GM19035 (cell line): ENCODE results near the gene FLYWCH1.
"Not testable (repeated sequence)": the region's sequence is repeated elsewhere in the genome, so short reads cannot be mapped to it uniquely, and the experiment has no call there.

Source experiments
- ATAC-seq: cut with Tn5 transposase; IDR thresholded peaks from one replicate; pipeline ENCODE4 v1.9.1; 2021; ENCODE audit not compliant: unreplicated experiment

Gene FLYWCH1

GRCh38 chr16:2899564-2900072 lies 12.1 kb upstream of the FLYWCH1 start:
- ATAC-seq: no peak

DNA sequence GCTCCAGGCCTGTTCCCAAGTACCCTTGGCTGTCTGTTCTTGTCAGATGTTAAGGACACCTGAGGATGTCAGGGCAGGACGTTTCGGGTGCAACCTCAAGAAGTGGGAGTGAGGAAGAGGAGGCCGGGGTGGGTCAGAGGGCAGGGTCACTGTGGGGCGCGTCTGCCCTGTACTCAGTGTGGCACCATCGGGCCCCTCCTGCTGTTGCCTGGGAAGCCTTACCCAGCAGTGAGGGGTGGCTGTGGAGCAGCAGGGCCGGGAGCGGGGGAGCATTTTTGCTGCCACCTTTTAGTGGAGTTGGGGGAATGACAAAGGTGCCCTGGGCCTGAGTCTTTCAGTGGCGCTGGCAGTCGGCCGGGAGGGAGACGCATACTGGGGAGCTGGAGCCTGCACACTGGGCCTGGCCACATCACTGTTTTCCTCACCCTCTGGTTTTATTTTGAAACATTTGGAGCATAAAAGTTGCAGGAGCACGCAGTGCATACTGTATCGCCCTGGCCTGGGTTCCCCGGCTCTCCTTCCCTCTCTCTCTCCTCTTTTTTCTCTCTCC lies 11.1 kb upstream of the FLYWCH1 start:
- ATAC-seq: no peak

- ATAC-seq: no peak
Measured at GRCh38 chr16:2902337-2903130, 9.2 kb upstream of the FLYWCH1 start.

GRCh38 chr16:2904100-2904921 lies 7.4 kb upstream of the FLYWCH1 start:
- peak; percentile 42 for ATAC-seq

DNA sequence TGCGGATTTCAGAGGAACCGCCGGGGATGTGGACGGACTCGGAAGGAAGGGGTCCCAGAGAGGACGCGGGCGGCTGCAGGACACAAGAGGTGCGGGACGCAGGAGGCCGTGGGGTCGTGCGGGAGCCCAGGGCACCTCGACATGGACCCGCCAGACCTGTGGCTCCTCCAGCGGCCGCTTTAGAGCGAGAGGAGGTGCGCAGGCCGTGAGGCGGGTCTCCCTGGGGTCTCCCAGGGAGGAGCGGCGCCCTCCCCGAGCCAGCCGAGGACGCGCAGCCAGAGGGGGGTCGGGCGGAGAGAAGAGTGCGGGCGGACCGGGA lies 6.8 kb upstream of the FLYWCH1 start:
- ATAC-seq: no peak

GRCh38 chr16:2905241-2905987 lies 6.3 kb upstream of the FLYWCH1 start:
- ATAC-seq: peak; percentile 68

- ATAC-seq: no peak
Measured at GRCh38 chr16:2905988-2906387, 5.7 kb upstream of the FLYWCH1 start.

GRCh38 chr16:2907084-2907753 lies 4.5 kb upstream of the FLYWCH1 start:
- not testable (repeated sequence) for ATAC-seq

DNA sequence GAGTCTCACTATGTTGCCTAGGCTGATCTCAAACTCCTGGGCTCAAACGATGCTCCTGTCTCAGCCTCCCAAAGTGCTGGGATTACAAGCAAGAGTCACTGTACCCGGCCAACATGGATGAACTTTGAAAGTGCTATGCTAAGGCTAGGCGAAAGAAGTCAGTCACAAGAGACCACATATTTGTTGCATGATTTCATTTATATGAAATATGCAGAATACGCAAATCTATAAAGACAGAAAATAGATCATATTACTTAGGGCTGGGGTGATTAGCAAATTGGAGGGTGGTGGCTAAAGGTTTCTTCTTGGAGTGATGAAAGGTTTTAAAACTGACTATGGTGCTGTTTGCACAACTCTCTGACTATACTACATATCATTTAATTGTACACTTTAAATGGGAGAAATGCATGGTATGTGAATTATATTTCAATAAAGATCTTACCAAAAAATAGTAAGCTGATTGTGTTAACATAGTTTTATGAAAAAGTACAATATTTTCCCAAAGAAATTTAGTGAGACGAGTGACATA lies 1.2 kb upstream of the FLYWCH1 start:
- ATAC-seq: no peak

- peak; percentile 23 for ATAC-seq
Measured at GRCh38 chr16:2912330-2913199, 834 bp downstream of the FLYWCH1 start.

GRCh38 chr16:2913603-2914002 lies 1.9 kb downstream of the FLYWCH1 start:
- no peak for ATAC-seq

DNA sequence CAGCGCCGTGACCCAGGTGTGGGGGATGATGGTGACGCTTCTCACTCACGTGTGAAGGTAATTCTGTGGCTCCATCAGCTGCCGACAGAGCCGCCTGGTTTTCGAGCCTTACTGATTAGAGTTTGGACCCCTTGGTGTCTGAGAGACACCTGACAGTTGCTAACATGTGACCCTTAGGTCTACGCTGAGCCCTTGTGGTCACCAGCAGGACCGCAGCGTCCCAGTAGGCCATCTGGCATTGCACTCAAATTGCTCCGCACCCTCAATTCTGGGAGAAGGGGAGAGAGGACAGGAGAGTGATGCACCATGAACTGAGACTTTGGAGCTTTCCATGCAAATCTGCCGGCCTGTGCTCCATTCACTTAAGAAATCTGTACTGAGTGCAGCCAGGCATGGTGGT lies 2.5 kb downstream of the FLYWCH1 start:
- ATAC-seq: no peak

DNA sequence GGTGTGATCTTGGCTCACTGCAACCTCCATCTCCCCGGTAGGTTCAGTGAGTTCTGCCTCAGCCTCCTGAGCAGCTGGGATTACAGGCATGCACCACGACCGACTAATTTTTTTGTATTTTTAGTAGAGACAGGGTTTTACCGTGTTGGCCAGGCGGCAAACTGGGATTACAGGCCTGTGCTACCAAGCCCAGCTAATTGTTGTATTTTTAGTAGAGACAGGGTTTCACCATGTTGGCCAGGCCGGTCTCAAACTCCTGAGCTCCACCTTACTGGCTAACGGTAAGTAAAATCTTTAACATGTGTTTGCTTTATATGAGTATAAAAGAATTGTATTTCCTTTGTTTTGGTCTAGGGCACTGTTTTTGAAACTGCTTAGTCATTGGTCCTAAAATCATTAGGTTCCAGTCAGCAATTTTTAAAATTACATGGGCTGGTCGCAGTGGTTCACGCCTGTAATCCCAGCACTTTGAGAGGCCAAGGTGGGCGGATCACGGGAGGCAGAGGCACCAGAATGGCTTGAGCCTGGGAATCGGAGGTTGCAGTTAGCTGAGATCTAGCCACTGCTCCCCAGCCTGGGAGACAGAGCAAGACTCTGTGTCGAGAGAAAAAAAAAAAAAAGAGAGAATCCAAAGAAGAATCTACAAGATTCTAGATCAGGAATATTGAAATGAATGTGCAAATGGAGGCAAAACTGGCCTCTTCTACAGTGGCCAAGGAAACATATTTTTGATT lies 3.6 kb downstream of the FLYWCH1 start:
- no peak for ATAC-seq

GRCh38 chr16:2919511-2920255 lies 8.0 kb downstream of the FLYWCH1 start:
- ATAC-seq: no peak

- no peak for ATAC-seq
Measured at GRCh38 chr16:2923481-2923880, 11.8 kb downstream of the FLYWCH1 start.

DNA sequence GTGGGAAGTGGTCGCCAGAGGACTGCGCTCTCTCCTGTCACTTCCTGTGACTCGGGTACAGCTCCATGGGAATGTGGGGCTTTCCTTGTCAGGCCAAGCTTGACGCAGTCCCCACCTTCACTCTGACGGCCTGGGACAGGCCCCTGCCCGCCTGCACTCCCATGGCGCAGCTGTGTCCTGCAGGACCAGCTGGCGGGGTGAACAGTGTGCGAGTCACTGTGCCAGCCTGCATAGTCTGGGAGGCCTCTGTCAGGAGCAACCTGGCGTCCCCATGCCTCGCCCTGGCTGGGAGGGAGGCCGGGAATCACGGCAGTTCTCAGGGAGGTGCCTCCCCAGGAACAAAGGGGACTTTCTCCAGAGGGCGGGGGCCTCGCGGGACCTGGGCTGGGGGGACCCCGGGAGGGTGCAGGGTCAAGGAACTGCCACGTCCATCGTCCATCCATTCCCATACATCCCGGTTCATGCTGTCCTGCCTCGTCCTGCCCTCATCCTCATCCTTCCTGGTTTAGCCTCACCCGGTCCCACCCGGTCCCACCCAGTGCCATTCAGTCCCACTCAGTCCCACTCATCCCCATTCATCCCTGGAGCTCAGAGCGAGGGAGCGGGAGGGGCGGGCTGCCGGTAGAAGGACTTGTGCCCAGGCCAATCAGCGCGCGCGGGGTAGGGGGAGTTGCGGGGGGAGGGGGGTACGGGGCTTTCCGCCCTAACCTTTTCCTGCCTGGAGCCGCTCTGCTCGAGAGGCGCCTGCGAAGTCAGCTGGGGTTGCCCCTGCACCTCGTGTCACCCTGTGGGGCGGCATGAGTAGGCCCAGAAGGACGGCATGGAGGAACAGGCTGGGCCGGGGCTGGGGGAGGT lies 13.4 kb downstream of the FLYWCH1 start:
- no peak for ATAC-seq
